Liver (tissue), 9 donors: ENCODE results near the gene GOLGA5. TPM values are rescaled to one million over a fixed set of nuclear protein-coding genes. Genes with fewer than 3 reads are reported as not detected.

ENCODE experiments used
- DNase-seq: peaks from one replicate; pipeline ENCODE4 v3.0.0-alpha.2; 2017; ENCODE audit warnings: low spot score
- H3K27ac ChIP-seq, 2 donors: one replicate each; pipeline ENCODE4 v1.7.0; 2013; ENCODE audit warnings: inconsistent platforms in 2 of 2, low read length in 2 of 2, control low read depth in 1 of 2, low read depth in 1 of 2, mild to moderate bottlenecking in 1 of 2
- H3K27me3 ChIP-seq, 4 donors: one replicate each; pipeline versions ENCODE4 v1.6.1 to v1.7.0; 2013; ENCODE audit warnings: low read length in 3 of 4, inconsistent platforms in 1 of 4, mild to moderate bottlenecking in 1 of 4, moderate library complexity in 1 of 4; ENCODE audit not compliant: control insufficient read depth in 4 of 4, insufficient read depth in 4 of 4
- H3K36me3 ChIP-seq, 4 donors: one replicate each; pipeline versions ENCODE4 v1.6.1 to v1.7.0; 2013; ENCODE audit warnings: low read length in 3 of 4, mild to moderate bottlenecking in 3 of 4, low read depth in 1 of 4, moderate library complexity in 1 of 4; ENCODE audit not compliant: control insufficient read depth in 4 of 4, insufficient read depth in 3 of 4
- H3K4me1 ChIP-seq, 4 donors: one replicate each; pipeline versions ENCODE4 v1.6.1 to v1.7.0; 2013; ENCODE audit warnings: low read length in 3 of 4, mild to moderate bottlenecking in 3 of 4, moderate library complexity in 1 of 4; ENCODE audit not compliant: control insufficient read depth in 4 of 4, insufficient read depth in 4 of 4
- H3K4me3 ChIP-seq, 3 donors: one replicate each; pipeline versions ENCODE4 v1.6.1 to v1.7.0; 2013; ENCODE audit warnings: low read length in 3 of 3, control low read depth in 1 of 3, low read depth in 1 of 3, mild to moderate bottlenecking in 1 of 3
- H3K9ac ChIP-seq, 2 donors: one replicate each; pipeline ENCODE4 v1.7.0; 2013; ENCODE audit warnings: low read length in 2 of 2, mild to moderate bottlenecking in 2 of 2, moderate library complexity in 2 of 2, control low read depth in 1 of 2, low read depth in 1 of 2
- H3K9me3 ChIP-seq, 4 donors: one replicate each; pipeline versions ENCODE4 v1.6.1 to v1.7.0; 2013; ENCODE audit warnings: low read length in 3 of 4; ENCODE audit not compliant: control insufficient read depth in 4 of 4
- ATF3 ChIP-seq: IDR thresholded peaks from 2 replicates; pipeline ENCODE4 v1.6.1; 2016; ENCODE audit warnings: antibody characterized with exemption
- EGR1 ChIP-seq, 2 donors: IDR thresholded peaks; 2 replicates each; pipeline ENCODE4 v1.6.1; 2016 to 2018; ENCODE audit warnings: antibody characterized with exemption in 2 of 2, low read depth in 2 of 2
- FOXA1 ChIP-seq: IDR thresholded peaks from 2 replicates; pipeline ENCODE4 v1.6.1; 2016; ENCODE audit warnings: antibody characterized with exemption
- FOXA2 ChIP-seq: IDR thresholded peaks from 2 replicates; pipeline ENCODE4 v1.6.1; 2016; ENCODE audit warnings: antibody characterized with exemption
- GABPA ChIP-seq, 2 donors: IDR thresholded peaks in 1 of 2; conservative IDR thresholded peaks in 1 of 2; 2 replicates each; pipeline ENCODE4 v1.6.1; 2016; ENCODE audit warnings: antibody characterized with exemption in 2 of 2, mild to moderate bottlenecking in 1 of 2, moderate library complexity in 1 of 2
- HNF4A ChIP-seq, 2 donors: conservative IDR thresholded peaks; 2 replicates each; pipeline ENCODE4 v1.6.1; 2016; ENCODE audit warnings: antibody characterized with exemption in 2 of 2, mild to moderate bottlenecking in 2 of 2
- HNF4G ChIP-seq: IDR thresholded peaks from 2 replicates; pipeline ENCODE4 v1.6.1; 2016; ENCODE audit warnings: antibody characterized with exemption
- JUND ChIP-seq, 2 donors: IDR thresholded peaks; 2 replicates each; pipeline ENCODE4 v1.6.1; 2016; ENCODE audit warnings: antibody characterized with exemption in 2 of 2
- MAX ChIP-seq: IDR thresholded peaks from 2 replicates; pipeline ENCODE4 v1.6.1; 2016; ENCODE audit warnings: antibody characterized with exemption
- NR2F2 ChIP-seq: IDR thresholded peaks from 2 replicates; pipeline ENCODE4 v1.6.1; 2016; ENCODE audit warnings: antibody characterized with exemption
- RAD21 ChIP-seq, 2 donors: IDR thresholded peaks; 2 replicates each; pipeline ENCODE4 v1.6.1; 2016; ENCODE audit warnings: antibody characterized with exemption in 2 of 2, mild to moderate bottlenecking in 2 of 2
- REST ChIP-seq: IDR thresholded peaks from 2 replicates; pipeline ENCODE4 v1.6.1; 2016; ENCODE audit warnings: antibody characterized with exemption, mild to moderate bottlenecking
- RXRA ChIP-seq, 2 donors: IDR thresholded peaks; 2 replicates each; pipeline ENCODE4 v1.6.1; 2017 to 2018; ENCODE audit warnings: antibody characterized with exemption in 2 of 2, mild to moderate bottlenecking in 1 of 2
- SP1 ChIP-seq: IDR thresholded peaks from 2 replicates; pipeline ENCODE4 v1.6.1; 2018; ENCODE audit warnings: antibody characterized with exemption, mild to moderate bottlenecking
- TAF1 ChIP-seq: conservative IDR thresholded peaks from 2 replicates; pipeline ENCODE4 v1.6.1; 2016; ENCODE audit warnings: antibody characterized with exemption, mild to moderate bottlenecking
- ZBTB33 ChIP-seq: IDR thresholded peaks from 2 replicates; pipeline ENCODE4 v1.6.1; 2016; ENCODE audit warnings: antibody characterized with exemption
- WGBS: extraction: QIAGEN DNeasy Blood & Tissue Kit; methylation state at CpG from one replicate; pipeline ENCODE4 v1.1.7; 2013; 5-methylcytosine and 5-hydroxymethylcytosine counted together
- polyA plus RNA-seq, 2 donors: library from polyadenylated mRNA; stranded (reverse) in 1 of 2; unstranded in 1 of 2; fragments of 200-250 nt in 1 of 2; fragments of >200 nt in 1 of 2; fragmentation: Nextera tagmentation in 1 of 2; extraction: Ambion mirVana in 1 of 2; gene quantifications; one replicate each; pipeline versions ENCODE4 v1.2.1 to v1.2.3, GENCODE V29; 2013 to 2015
- total RNA-seq, 2 donors: library from RNA; depleted of rRNA; stranded (reverse); fragments of >200 nt; gene quantifications; one replicate each; pipeline ENCODE4 v1.2.3, GENCODE V29; 2014
- TF ChIP-seq, protein P1 (sequence below): fragments of 150-350 bp; IDR thresholded peaks from 2 replicates; pipeline ENCODE4 v1.5.1; 2017; ENCODE audit warnings: improper control_type of control experiment, low read depth, low read length; ENCODE audit not compliant: missing input control
- donor health status: healthy.
- donor health status: healthy.
- donor health status: healthy.
- donor health status: healthy.
- donor health status: healthy.

GOLGA5 gene
- total and polyA plus RNA-seq, 4 donors: 19.2 to 39.9 (median 28.2) TPM

DNA sequence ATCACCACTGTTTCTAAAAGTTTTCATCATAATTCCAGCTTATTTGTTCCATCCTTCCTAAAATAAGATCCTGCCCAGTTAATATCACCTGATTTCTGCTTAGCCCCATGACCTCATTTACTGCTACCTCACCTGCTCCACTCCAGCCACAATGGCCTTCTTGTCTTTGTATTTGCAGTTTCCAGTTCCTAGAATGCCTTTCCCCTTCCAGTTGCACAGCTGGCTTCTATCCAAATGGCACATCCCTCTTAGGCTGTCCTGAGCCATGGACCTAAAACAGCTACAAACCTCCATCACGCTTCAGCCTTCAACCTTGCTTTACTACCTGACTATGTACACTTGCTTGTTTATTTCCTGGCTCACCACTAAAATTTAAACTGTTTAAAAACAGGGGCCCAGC lies 39.1 kb upstream of the GOLGA5 start:
- 83% methylated on average over 1 of the region's 1 CpG for WGBS
- no peak overlapping the region for H3K4me3 ChIP-seq
- no peaks in the 10 kb centered on the region for H3K27me3 ChIP-seq
- H3K9ac ChIP-seq: no peak overlapping the region
- H3K27ac ChIP-seq: no peak overlapping the region
- no peak for TF ChIP-seq SP1
- no peak for TF ChIP-seq GABPA (IDR thresholded peaks at IDR 0.05 in 1 of 2, conservative IDR thresholded peaks at IDR 0.05 in 1 of 2)
- TF ChIP-seq REST: no peak
- TF ChIP-seq FOXA2: no peak
- TF ChIP-seq, protein P1, sequence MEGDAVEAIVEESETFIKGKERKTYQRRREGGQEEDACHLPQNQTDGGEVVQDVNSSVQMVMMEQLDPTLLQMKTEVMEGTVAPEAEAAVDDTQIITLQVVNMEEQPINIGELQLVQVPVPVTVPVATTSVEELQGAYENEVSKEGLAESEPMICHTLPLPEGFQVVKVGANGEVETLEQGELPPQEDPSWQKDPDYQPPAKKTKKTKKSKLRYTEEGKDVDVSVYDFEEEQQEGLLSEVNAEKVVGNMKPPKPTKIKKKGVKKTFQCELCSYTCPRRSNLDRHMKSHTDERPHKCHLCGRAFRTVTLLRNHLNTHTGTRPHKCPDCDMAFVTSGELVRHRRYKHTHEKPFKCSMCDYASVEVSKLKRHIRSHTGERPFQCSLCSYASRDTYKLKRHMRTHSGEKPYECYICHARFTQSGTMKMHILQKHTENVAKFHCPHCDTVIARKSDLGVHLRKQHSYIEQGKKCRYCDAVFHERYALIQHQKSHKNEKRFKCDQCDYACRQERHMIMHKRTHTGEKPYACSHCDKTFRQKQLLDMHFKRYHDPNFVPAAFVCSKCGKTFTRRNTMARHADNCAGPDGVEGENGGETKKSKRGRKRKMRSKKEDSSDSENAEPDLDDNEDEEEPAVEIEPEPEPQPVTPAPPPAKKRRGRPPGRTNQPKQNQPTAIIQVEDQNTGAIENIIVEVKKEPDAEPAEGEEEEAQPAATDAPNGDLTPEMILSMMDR: no peak
- TF ChIP-seq RXRA (IDR thresholded peaks at IDR 0.05): no peak
- TF ChIP-seq MAX: no peak
- TF ChIP-seq FOXA1: no peak
- no peak for TF ChIP-seq ZBTB33
- TF ChIP-seq RAD21 (IDR thresholded peaks at IDR 0.05): no peak
- no peak for TF ChIP-seq HNF4A (conservative IDR thresholded peaks at IDR 0.05)
- TF ChIP-seq TAF1: no peak
- no peak for TF ChIP-seq EGR1 (IDR thresholded peaks at IDR 0.05; ENCODE audit: low read depth in 2 of 2)
- H3K9me3 ChIP-seq: no peaks in the 10 kb centered on the region
- no peak for DNase-seq
- peaks cover 0 to 5% (median 4%) of the 10 kb centered on the region in 4 donors for H3K4me1 ChIP-seq
- H3K36me3 ChIP-seq: no peaks in the 10 kb centered on the region

GRCh38 chr14:92755495-92755894 lies 38.6 kb upstream of the GOLGA5 start:
- H3K4me3 ChIP-seq: no peak overlapping the region
- no peaks in the 10 kb centered on the region for H3K9me3 ChIP-seq
- no peaks in the 10 kb centered on the region for H3K36me3 ChIP-seq
- no peak overlapping the region for H3K9ac ChIP-seq
- H3K27me3 ChIP-seq: no peaks in the 10 kb centered on the region
- H3K27ac ChIP-seq: no peak overlapping the region
- TF ChIP-seq REST (no peak), FOXA2 (no peak), JUND (IDR thresholded peaks at IDR 0.05) (no peak), ATF3 (no peak), RXRA (IDR thresholded peaks at IDR 0.05) (no peak), RAD21 (IDR thresholded peaks at IDR 0.05) (no peak), GABPA (IDR thresholded peaks at IDR 0.05 in 1 of 2, conservative IDR thresholded peaks at IDR 0.05 in 1 of 2) (no peak), EGR1 (IDR thresholded peaks at IDR 0.05; ENCODE audit: low read depth in 2 of 2) (no peak), NR2F2 (no peak), TAF1 (no peak), HNF4A (conservative IDR thresholded peaks at IDR 0.05) (no peak), HNF4G (no peak)
- TF ChIP-seq, protein P1: no peak
- H3K4me1 ChIP-seq: peaks cover 0 to 5% (median 4%) of the 10 kb centered on the region in 4 donors
- DNase-seq: no peak
- 80% methylated on average over 3 of the region's 3 CpGs for WGBS
